Measurements from ENCODE around the gene CCNY. TPM values are rescaled to one million over a fixed set of nuclear protein-coding genes. Genes with fewer than 3 reads are reported as not detected.

The CCNY gene
- total RNA-seq, 4 donors from 2014 or later, result 23.9 to 68.1 (median 39.5) TPM

DNA sequence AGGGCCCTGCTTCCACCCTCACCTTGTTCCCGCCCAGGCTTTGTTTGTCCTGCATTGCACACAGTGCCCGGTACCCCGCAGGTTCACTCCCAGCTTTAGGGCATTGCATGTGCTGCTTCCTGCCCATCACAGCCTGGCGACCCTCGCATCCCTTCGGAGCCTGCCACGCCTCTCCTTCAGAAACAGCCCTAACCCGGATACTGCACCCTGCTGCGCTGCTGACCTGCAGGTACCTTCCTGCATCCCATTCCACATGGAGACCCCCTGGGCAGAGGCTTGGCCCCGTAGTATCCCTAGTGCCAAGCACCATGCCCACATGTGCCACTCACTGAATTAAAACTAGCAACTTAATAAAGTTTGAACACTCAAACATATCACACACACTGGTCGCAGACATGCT, 249.0 kb downstream of the CCNY start:
- no peaks in the 10 kb centered on the region for H3K36me3 ChIP-seq
- TF ChIP-seq, protein P1, sequence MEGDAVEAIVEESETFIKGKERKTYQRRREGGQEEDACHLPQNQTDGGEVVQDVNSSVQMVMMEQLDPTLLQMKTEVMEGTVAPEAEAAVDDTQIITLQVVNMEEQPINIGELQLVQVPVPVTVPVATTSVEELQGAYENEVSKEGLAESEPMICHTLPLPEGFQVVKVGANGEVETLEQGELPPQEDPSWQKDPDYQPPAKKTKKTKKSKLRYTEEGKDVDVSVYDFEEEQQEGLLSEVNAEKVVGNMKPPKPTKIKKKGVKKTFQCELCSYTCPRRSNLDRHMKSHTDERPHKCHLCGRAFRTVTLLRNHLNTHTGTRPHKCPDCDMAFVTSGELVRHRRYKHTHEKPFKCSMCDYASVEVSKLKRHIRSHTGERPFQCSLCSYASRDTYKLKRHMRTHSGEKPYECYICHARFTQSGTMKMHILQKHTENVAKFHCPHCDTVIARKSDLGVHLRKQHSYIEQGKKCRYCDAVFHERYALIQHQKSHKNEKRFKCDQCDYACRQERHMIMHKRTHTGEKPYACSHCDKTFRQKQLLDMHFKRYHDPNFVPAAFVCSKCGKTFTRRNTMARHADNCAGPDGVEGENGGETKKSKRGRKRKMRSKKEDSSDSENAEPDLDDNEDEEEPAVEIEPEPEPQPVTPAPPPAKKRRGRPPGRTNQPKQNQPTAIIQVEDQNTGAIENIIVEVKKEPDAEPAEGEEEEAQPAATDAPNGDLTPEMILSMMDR (IDR thresholded peaks at IDR 0.05 in 4 of 5, conservative IDR thresholded peaks at IDR 0.05 in 1 of 5), result no peak
- no peak for TF ChIP-seq POLR2A (IDR thresholded peaks at IDR 0.05)
- H3K27ac ChIP-seq, result no peak overlapping the region
- no peak overlapping the region for H3K4me3 ChIP-seq
- H3K9me3 ChIP-seq, result no peaks in the 10 kb centered on the region
- intact Hi-C loops (cut with DNase I; ENCODE audit: low total_unique reads) (no loop called here), in situ Hi-C loops (cut with MboI; ENCODE audit: low sequenced_read_pairs in 4 of 4) (loop anchor here in 1 of 4 donors (25.0 kb wide), 1 partner anchor 348 kb away; no protein-coding TSS in a partner anchor)
- DNase-seq, result no peak
- H3K27me3 ChIP-seq, result peaks cover 0 to 3% (median 0%) of the 10 kb centered on the region in 3 donors
- no peaks in the 10 kb centered on the region for H3K4me1 ChIP-seq
- ATAC-seq, result no peak

GRCh38 chr10:35585903-35586535, 249.7 kb downstream of the CCNY start:
- H3K9me3 ChIP-seq, result no peaks in the 10 kb centered on the region
- no peak overlapping the region for H3K4me3 ChIP-seq
- in situ Hi-C loops (cut with MboI; ENCODE audit: low sequenced_read_pairs in 4 of 4), result loop anchor here in 1 of 4 donors (25.0 kb wide), 1 partner anchor 349 kb away; no protein-coding TSS in a partner anchor
- DNase-seq, result no peak
- H3K27me3 ChIP-seq, result peaks cover 0 to 3% (median 0%) of the 10 kb centered on the region in 3 donors
- TF ChIP-seq, protein P1 (IDR thresholded peaks at IDR 0.05 in 4 of 5, conservative IDR thresholded peaks at IDR 0.05 in 1 of 5), result no peak
- TF ChIP-seq POLR2A (IDR thresholded peaks at IDR 0.05), result no peak
- no peak for ATAC-seq
- intact Hi-C loops (cut with DNase I; ENCODE audit: low total_unique reads), result no loop called here
- no peaks in the 10 kb centered on the region for H3K36me3 ChIP-seq
- H3K27ac ChIP-seq, result no peak overlapping the region
- H3K4me1 ChIP-seq, result no peaks in the 10 kb centered on the region

DNA sequence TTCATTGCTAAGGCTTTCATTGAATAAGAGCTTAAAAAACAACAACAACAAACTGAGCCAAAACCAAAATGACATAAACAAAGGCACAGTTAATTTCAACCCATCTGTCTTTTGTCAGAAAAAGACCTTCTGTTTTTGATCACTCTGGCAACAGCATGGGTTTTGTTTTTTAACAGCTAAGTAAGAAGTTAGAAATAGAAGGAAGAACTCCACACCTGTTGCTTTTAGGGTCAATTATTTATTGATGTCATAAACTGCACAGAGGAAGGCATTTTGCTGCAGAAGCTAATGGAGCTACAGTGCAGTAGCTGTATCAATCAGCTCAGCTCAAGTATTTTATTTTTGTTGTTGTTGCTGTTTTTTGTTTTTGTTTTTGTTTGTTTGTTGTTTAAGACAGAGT, 252.5 kb downstream of the CCNY start:
- intact Hi-C loops (cut with DNase I; ENCODE audit: low total_unique reads), result no loop called here
- Histone ChIP-seq H3K4me3 (no peak overlapping the region), H3K9me3 (no peaks in the 10 kb centered on the region), H3K36me3 (no peaks in the 10 kb centered on the region), H3K27me3 (peaks cover 0 to 2% (median 0%) of the 10 kb centered on the region in 3 donors), H3K27ac (no peak overlapping the region), H3K4me1 (no peaks in the 10 kb centered on the region)
- ATAC-seq (no peak), DNase-seq (no peak)
- no peak for TF ChIP-seq POLR2A (IDR thresholded peaks at IDR 0.05)
- TF ChIP-seq, protein P1 (IDR thresholded peaks at IDR 0.05 in 4 of 5, conservative IDR thresholded peaks at IDR 0.05 in 1 of 5), result no peak
- in situ Hi-C loops (cut with MboI; ENCODE audit: low sequenced_read_pairs in 4 of 4), result loop anchor here in 1 of 4 donors (25.0 kb wide), 1 partner anchor 352 kb away; no protein-coding TSS in a partner anchor

DNA sequence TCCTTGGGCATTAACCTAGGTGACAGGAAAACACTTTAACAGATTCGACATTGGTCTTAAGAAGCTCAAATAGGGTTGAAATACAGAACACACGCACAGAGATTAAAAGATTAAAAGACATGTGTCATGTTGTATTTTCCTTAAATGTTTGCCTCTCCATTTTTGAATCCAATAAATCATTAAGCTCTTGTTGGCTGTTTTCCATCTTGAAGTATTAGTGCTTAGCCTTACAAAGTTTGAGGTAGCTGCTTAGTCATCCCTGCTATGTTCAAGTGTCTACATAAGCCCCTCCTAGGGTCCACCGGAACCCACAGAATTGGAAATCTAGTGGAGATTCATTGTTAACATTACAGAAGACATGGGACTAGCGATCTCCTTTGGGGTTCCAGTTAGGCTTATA, 256.1 kb downstream of the CCNY start:
- no peaks in the 10 kb centered on the region for H3K4me1 ChIP-seq
- TF ChIP-seq, protein P1 (IDR thresholded peaks at IDR 0.05 in 4 of 5, conservative IDR thresholded peaks at IDR 0.05 in 1 of 5), result no peak
- no peak for TF ChIP-seq POLR2A (IDR thresholded peaks at IDR 0.05)
- DNase-seq, result no peak
- H3K27me3 ChIP-seq, result peaks cover 0 to 2% (median 0%) of the 10 kb centered on the region in 3 donors
- in situ Hi-C loops (cut with MboI; ENCODE audit: low sequenced_read_pairs in 4 of 4) (loop anchor here in 1 of 4 donors (25.0 kb wide), 1 partner anchor 355 kb away; no protein-coding TSS in a partner anchor), intact Hi-C loops (cut with DNase I; ENCODE audit: low total_unique reads) (loop anchor here (10.0 kb wide), 1 partner anchor 348 kb away; no protein-coding TSS in a partner anchor)
- no peak for ATAC-seq
- no peak overlapping the region for H3K27ac ChIP-seq
- no peaks in the 10 kb centered on the region for H3K9me3 ChIP-seq
- no peak overlapping the region for H3K4me3 ChIP-seq
- H3K36me3 ChIP-seq, result no peaks in the 10 kb centered on the region
